ENCODE results near the gene KIF26A. TPM values are rescaled to one million over a fixed set of nuclear protein-coding genes. Genes with fewer than 3 reads are reported as not detected.

The KIF26A gene
- total RNA-seq, 1 donor from 2014 or later = 1.4 TPM

DNA sequence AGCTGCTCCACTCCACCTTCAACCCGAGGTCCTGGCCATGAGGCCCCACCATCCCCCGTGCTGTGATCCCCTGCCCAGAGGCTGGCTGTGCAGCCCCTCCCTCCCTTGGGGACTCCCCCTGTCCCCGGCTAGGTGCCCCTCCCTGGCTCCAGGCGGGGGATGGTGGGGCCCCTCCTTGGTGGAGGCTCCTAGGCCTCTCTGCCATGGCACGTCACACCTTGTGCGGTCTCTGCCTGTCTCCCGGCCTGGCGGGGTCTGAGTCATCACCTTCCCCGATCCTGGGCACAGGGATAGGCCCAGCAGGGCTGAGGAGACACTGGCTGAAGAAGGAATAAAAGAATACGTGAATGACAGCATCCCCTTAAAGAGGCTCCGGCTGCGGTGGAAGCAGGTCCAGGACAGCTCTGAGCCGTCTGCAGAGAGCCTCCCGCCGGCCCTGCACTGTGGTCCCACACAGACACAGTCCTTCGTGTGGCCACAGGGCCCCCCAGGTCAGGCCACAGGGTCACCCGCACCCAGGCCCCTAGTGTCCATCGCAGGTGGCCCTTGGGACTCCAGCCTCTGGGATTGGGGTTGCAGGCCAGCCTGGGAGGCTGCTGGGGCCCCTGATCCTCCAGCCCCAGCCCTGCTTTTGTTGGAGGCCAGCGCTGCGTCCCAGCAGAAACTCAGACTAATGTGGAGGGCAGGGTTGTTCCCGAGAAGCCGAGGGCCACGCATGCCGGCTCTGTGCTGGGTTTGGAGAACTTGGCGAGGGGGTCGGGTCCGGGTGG lies 43.6 kb downstream of the KIF26A start:
- Mint-ChIP-seq H3K27me3 (ENCODE audit: low read depth, unreplicated experiment) (peaks cover 4% of the 10 kb centered on the region), H3K4me3 (ENCODE audit: unreplicated experiment) (no peak overlapping the region), H3K36me3 (ENCODE audit: low read depth, unreplicated experiment) (no peaks in the 10 kb centered on the region), H3K9me3 (ENCODE audit: unreplicated experiment) (no peaks in the 10 kb centered on the region), H3K27ac (ENCODE audit: unreplicated experiment) (no peak overlapping the region), H3K4me1 (ENCODE audit: low read depth, unreplicated experiment) (no peaks in the 10 kb centered on the region)
- Histone ChIP-seq H3K79me2 (ENCODE audit: insufficient read depth, low read length) (no peaks in the 10 kb centered on the region), H4K20me1 (ENCODE audit: insufficient read depth, low read length) (no peaks in the 10 kb centered on the region), H3K9me3 (ENCODE audit: insufficient read depth, low read depth, low read length) (no peaks in the 10 kb centered on the region), H3K9ac (ENCODE audit: low read length) (no peak overlapping the region), H3K4me2 (ENCODE audit: low read length) (no peak overlapping the region), H3K4me1 (ENCODE audit: insufficient read depth, low read length) (no peaks in the 10 kb centered on the region), H3K27ac (ENCODE audit: low read depth, low read length) (no peak overlapping the region), H2AFZ (ENCODE audit: low read depth, low read length) (no peak overlapping the region), H3K27me3 (ENCODE audit: insufficient read depth, low read length) (no peaks in the 10 kb centered on the region), H3K4me3 (ENCODE audit: insufficient read depth, low read depth, low read length) (no peak overlapping the region), H3K36me3 (ENCODE audit: insufficient read depth, low read length) (no peaks in the 10 kb centered on the region)
- DNase-seq (ENCODE audit: low read depth) (no peak), FAIRE-seq (no peak)
- TF ChIP-seq CTCF (IDR thresholded peaks at IDR 0.05; ENCODE audit: insufficient read depth, low read depth, low read length) (no peak), EZH2 (IDR thresholded peaks at IDR 0.05; ENCODE audit: insufficient read depth, low read length) (no peak)

DNA sequence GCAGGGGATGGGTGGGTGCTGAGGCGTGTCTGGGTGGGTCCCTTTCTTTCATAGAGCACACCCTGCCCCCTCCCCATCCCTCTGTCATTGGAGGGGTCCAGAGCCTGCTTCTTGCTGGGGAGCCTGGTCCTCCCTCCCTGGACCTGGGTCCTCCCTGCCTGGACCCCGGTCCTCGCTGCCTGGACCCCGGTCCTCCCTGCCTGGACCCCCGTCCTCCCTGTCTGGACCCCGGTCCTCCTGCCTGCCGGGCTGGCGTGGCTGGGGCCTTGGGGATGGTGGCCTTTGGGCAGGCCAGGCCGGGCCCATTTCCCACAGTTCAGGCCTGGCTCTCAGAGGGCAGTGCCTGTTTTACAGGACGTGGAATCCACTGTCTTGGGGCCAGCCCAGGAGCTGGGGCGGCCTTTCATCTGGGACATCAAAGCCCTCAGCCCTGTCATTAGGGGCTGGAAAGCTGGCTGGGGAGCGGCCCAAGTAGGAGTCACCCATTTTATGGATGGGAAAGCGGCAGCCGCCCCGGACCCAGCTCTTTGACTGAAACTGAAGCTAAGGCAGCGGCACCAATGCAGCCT lies 44.6 kb downstream of the KIF26A start:
- Histone ChIP-seq H3K79me2 (ENCODE audit: insufficient read depth, low read length) (no peaks in the 10 kb centered on the region), H3K27me3 (ENCODE audit: insufficient read depth, low read length) (no peaks in the 10 kb centered on the region), H3K4me3 (ENCODE audit: insufficient read depth, low read depth, low read length) (no peak overlapping the region), H3K9me3 (ENCODE audit: insufficient read depth, low read depth, low read length) (no peaks in the 10 kb centered on the region), H3K9ac (ENCODE audit: low read length) (no peak overlapping the region), H3K4me1 (ENCODE audit: insufficient read depth, low read length) (no peaks in the 10 kb centered on the region), H3K27ac (ENCODE audit: low read depth, low read length) (no peak overlapping the region), H4K20me1 (ENCODE audit: insufficient read depth, low read length) (no peaks in the 10 kb centered on the region), H3K36me3 (ENCODE audit: insufficient read depth, low read length) (no peaks in the 10 kb centered on the region), H3K4me2 (ENCODE audit: low read length) (no peak overlapping the region), H2AFZ (ENCODE audit: low read depth, low read length) (no peak overlapping the region)
- H3K27ac Mint-ChIP-seq (ENCODE audit: unreplicated experiment) = no peak overlapping the region
- H3K4me3 Mint-ChIP-seq (ENCODE audit: unreplicated experiment) = no peak overlapping the region
- H3K4me1 Mint-ChIP-seq (ENCODE audit: low read depth, unreplicated experiment) = no peaks in the 10 kb centered on the region
- no peaks in the 10 kb centered on the region for H3K36me3 Mint-ChIP-seq (ENCODE audit: low read depth, unreplicated experiment)
- no peak for DNase-seq (ENCODE audit: low read depth)
- TF ChIP-seq EZH2 (IDR thresholded peaks at IDR 0.05; ENCODE audit: insufficient read depth, low read length) (no peak), CTCF (IDR thresholded peaks at IDR 0.05; ENCODE audit: insufficient read depth, low read depth, low read length) (no peak)
- FAIRE-seq = no peak
- H3K27me3 Mint-ChIP-seq (ENCODE audit: low read depth, unreplicated experiment) = peaks cover 4% of the 10 kb centered on the region
- H3K9me3 Mint-ChIP-seq (ENCODE audit: unreplicated experiment) = no peaks in the 10 kb centered on the region

GRCh38 chr14:104183796-104184195 lies 45.4 kb downstream of the KIF26A start:
- Histone ChIP-seq H3K4me1 (ENCODE audit: insufficient read depth, low read length) (no peaks in the 10 kb centered on the region), H3K9me3 (ENCODE audit: insufficient read depth, low read depth, low read length) (no peaks in the 10 kb centered on the region), H2AFZ (ENCODE audit: low read depth, low read length) (no peak overlapping the region), H3K36me3 (ENCODE audit: insufficient read depth, low read length) (no peaks in the 10 kb centered on the region), H3K27ac (ENCODE audit: low read depth, low read length) (no peak overlapping the region), H3K79me2 (ENCODE audit: insufficient read depth, low read length) (no peaks in the 10 kb centered on the region), H3K4me3 (ENCODE audit: insufficient read depth, low read depth, low read length) (no peak overlapping the region), H3K4me2 (ENCODE audit: low read length) (no peak overlapping the region), H3K9ac (ENCODE audit: low read length) (no peak overlapping the region), H3K27me3 (ENCODE audit: insufficient read depth, low read length) (no peaks in the 10 kb centered on the region), H4K20me1 (ENCODE audit: insufficient read depth, low read length) (no peaks in the 10 kb centered on the region)
- Mint-ChIP-seq H3K9me3 (ENCODE audit: unreplicated experiment) (no peaks in the 10 kb centered on the region), H3K27ac (ENCODE audit: unreplicated experiment) (no peak overlapping the region), H3K36me3 (ENCODE audit: low read depth, unreplicated experiment) (no peaks in the 10 kb centered on the region), H3K4me1 (ENCODE audit: low read depth, unreplicated experiment) (no peaks in the 10 kb centered on the region), H3K4me3 (ENCODE audit: unreplicated experiment) (no peak overlapping the region), H3K27me3 (ENCODE audit: low read depth, unreplicated experiment) (peaks cover 4% of the 10 kb centered on the region)
- no peak for DNase-seq (ENCODE audit: low read depth)
- no peak for TF ChIP-seq EZH2 (IDR thresholded peaks at IDR 0.05; ENCODE audit: insufficient read depth, low read length)
- TF ChIP-seq CTCF (IDR thresholded peaks at IDR 0.05; ENCODE audit: insufficient read depth, low read depth, low read length) = no peak
- FAIRE-seq = no peak

Data from astrocyte (in vitro differentiated cells and primary cell).